Measurements from ENCODE around the gene SNX20.

Gene SNX20, protein sequence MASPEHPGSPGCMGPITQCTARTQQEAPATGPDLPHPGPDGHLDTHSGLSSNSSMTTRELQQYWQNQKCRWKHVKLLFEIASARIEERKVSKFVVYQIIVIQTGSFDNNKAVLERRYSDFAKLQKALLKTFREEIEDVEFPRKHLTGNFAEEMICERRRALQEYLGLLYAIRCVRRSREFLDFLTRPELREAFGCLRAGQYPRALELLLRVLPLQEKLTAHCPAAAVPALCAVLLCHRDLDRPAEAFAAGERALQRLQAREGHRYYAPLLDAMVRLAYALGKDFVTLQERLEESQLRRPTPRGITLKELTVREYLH

DNA sequence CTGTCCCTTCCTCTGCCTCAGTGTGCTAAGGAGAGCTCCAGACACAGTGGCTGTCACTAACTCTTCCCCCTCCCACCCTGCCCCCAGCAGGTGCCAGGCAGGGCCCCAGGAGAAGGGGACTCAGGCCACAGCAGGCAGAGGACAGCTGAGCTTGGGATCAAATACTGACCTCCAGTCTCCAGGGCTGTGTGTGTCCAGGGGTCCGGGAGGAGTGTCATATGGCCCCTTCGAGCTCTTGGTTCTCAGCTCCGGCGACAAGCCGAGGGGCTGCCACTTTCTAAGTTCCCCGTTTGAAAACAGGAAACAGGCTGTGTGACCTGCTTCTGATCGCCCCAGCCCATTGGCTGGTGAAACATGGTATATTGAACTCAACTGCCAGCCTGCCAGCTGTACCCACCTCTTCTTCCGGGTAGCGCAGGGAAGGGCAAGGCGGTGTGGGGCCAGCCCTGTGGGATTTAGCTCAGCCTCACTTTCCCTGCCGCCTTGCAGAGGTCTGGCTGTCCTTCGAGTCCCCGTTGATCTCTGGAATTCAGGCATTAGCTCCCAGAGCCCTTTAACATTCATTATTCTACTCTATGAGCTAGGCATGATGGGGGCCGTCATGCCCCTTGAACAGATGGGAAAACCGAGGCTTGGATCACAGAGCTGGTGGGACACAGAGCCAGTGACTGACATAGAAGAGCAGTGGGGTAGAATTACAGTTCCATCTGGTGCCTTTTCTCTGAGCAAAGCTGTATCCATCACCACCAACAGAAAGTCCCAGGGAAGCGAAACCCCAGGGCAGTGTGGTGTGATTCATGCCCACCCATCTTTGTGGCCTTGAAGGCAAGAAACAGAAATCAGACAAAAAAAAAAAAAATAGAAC, at the start of gene SNX20:
SNX20 (minus strand) TSS at position 292 of the 865 bp plus-strand sequence. CDS start 3,786 bp downstream, outside the sequence.
- Histone ChIP-seq H3K9ac (ENCODE audit: low read depth in 1 of 2, low read length in 2 of 2) (peak within 1 kb of the TSS; percentile 7 to 54), H3K27me3 (ENCODE audit: control insufficient read depth in 2 of 2, insufficient read depth in 2 of 2, low read length in 2 of 2) (no peaks in the 10 kb centered on the region), H3K4me1 (ENCODE audit: control insufficient read depth in 2 of 2, insufficient read depth in 2 of 2, low read length in 2 of 2) (peaks cover 7 to 16% of the 10 kb centered on the region in 2 donors), H3K27ac (ENCODE audit: low read depth in 2 of 2, low read length in 2 of 2) (peak within 1 kb of the TSS; percentile 16 to 72), H3K36me3 (ENCODE audit: control insufficient read depth in 2 of 2, insufficient read depth in 2 of 2, low read length in 2 of 2) (no peaks in the 10 kb centered on the region), H3K4me3 (ENCODE audit: low read length in 2 of 2) (peak within 1 kb of the TSS; percentile 17 to 68), H3K9me3 (ENCODE audit: control insufficient read depth in 2 of 2, low read length in 2 of 2) (no peaks in the 10 kb centered on the region)

DNA sequence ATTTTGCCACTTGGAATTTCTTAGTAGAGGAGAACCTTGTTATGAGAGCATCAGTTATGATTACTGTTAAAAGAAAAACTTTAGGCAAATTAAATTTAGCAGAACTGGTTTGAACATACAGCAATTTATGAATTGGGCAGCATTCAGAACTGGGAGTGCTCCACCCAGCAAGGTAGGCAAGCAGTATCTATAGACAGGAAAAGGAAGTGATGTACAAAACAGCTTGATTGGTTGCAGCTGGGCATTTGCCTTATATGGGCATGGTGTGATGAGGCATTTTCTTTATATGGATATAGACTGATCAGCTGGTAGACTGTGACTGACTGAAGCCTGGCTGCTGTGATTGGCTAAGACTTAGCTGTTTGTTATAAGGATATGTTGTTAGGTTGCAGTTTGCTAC, 43.2 kb upstream of the SNX20 start:
- Histone ChIP-seq H3K27me3 (ENCODE audit: control insufficient read depth in 2 of 2, insufficient read depth in 2 of 2, low read length in 2 of 2) (no peaks in the 10 kb centered on the region), H3K4me1 (ENCODE audit: control insufficient read depth in 2 of 2, insufficient read depth in 2 of 2, low read length in 2 of 2) (peaks cover 8 to 10% of the 10 kb centered on the region in 2 donors), H3K4me3 (ENCODE audit: low read length in 2 of 2) (no peak overlapping the region), H3K9me3 (ENCODE audit: control insufficient read depth in 2 of 2, low read length in 2 of 2) (no peaks in the 10 kb centered on the region), H3K27ac (ENCODE audit: low read depth in 2 of 2, low read length in 2 of 2) (no peak overlapping the region), H3K9ac (ENCODE audit: low read depth in 1 of 2, low read length in 2 of 2) (no peak overlapping the region), H3K36me3 (ENCODE audit: control insufficient read depth in 2 of 2, insufficient read depth in 2 of 2, low read length in 2 of 2) (peaks cover 0 to 13% of the 10 kb centered on the region in 2 donors)

DNA sequence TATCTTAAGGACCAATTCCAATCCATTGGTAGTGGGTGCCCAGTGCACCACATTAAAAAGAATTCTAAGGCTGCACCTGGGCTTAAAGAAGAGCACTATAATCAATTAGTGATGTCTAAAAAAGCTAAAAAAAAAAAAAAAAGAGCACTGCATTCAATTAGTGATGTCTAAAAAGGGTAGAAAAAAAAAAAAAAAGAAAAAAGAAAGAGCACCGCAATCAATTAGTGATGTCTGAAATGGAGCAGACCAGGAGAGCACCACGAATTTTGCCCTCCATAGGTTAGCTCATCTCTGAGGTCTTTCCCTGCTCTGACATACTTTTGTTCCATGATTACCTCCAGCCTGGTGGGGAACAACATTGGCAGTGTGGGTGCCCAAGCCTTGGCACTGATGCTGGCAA, 41.8 kb upstream of the SNX20 start:
- Histone ChIP-seq H3K27ac (ENCODE audit: low read depth in 2 of 2, low read length in 2 of 2) (no peak overlapping the region), H3K27me3 (ENCODE audit: control insufficient read depth in 2 of 2, insufficient read depth in 2 of 2, low read length in 2 of 2) (no peaks in the 10 kb centered on the region), H3K36me3 (ENCODE audit: control insufficient read depth in 2 of 2, insufficient read depth in 2 of 2, low read length in 2 of 2) (peaks cover 0 to 13% of the 10 kb centered on the region in 2 donors), H3K9ac (ENCODE audit: low read depth in 1 of 2, low read length in 2 of 2) (no peak overlapping the region), H3K4me3 (ENCODE audit: low read length in 2 of 2) (no peak overlapping the region), H3K4me1 (ENCODE audit: control insufficient read depth in 2 of 2, insufficient read depth in 2 of 2, low read length in 2 of 2) (peaks cover 10 to 12% of the 10 kb centered on the region in 2 donors), H3K9me3 (ENCODE audit: control insufficient read depth in 2 of 2, low read length in 2 of 2) (no peaks in the 10 kb centered on the region)

DNA sequence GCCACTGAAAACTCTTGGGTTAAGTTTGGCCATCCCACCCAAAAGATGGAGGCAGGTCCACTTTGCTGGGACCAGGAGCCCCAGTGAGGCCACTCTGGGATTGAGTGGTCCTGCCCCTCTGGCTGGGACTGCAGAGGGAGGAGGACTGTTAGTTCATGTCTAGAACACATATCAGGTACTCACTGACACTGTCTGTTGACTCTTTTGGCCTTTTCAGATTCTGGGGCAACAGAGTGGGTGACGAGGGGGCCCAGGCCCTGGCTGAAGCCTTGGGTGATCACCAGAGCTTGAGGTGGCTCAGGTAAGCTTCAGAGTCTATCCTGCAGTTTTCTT, 41.3 kb upstream of the SNX20 start:
- Histone ChIP-seq H3K9ac (ENCODE audit: low read depth in 1 of 2, low read length in 2 of 2) (no peak overlapping the region), H3K4me3 (ENCODE audit: low read length in 2 of 2) (no peak overlapping the region), H3K27me3 (ENCODE audit: control insufficient read depth in 2 of 2, insufficient read depth in 2 of 2, low read length in 2 of 2) (no peaks in the 10 kb centered on the region), H3K9me3 (ENCODE audit: control insufficient read depth in 2 of 2, low read length in 2 of 2) (no peaks in the 10 kb centered on the region), H3K4me1 (ENCODE audit: control insufficient read depth in 2 of 2, insufficient read depth in 2 of 2, low read length in 2 of 2) (peaks cover 10 to 12% of the 10 kb centered on the region in 2 donors), H3K36me3 (ENCODE audit: control insufficient read depth in 2 of 2, insufficient read depth in 2 of 2, low read length in 2 of 2) (peaks cover 0 to 13% of the 10 kb centered on the region in 2 donors), H3K27ac (ENCODE audit: low read depth in 2 of 2, low read length in 2 of 2) (no peak overlapping the region)

DNA sequence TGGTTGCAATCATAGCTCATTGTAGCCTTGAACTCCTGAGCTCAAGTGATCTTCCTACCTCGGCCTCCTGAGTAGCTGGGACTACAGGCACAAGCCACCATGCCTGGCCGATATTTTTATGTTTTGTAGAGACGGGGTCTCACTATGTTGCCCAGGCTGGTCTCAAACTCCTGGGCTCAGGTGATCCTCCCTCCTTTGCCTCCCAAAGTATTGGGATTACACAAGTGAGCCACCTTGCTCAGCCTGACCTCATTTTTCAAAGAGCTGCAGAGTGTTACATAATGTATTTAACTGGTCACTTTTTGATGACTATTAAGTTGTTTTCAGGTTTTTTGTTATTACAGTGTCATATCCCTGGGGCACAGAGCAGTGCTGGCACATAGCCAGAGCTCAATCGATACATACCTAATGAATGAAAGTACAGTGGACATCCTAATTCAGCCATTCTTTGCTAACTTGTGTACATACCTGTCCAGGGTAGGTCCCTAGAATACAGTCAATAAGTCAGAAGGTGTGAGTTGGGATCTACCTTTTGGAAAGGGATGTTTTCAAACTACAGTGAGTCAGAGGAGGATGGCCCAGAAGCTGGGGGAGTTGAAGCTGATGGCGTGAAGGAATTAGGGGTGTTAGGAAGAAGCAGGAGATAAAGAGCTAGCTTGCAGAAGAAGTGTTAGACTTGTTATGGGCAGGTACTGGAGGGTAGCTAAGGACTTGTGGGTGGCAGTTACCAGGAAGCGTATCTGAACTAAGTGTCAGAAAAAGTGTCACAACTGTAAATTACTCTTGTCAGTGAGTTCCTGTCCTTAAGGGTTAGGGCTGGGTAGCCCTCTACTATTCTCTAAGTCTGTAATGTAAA, 40.7 kb upstream of the SNX20 start:
- peaks cover 10 to 12% of the 10 kb centered on the region in 2 donors for H3K4me1 ChIP-seq (ENCODE audit: control insufficient read depth in 2 of 2, insufficient read depth in 2 of 2, low read length in 2 of 2)
- no peaks in the 10 kb centered on the region for H3K9me3 ChIP-seq (ENCODE audit: control insufficient read depth in 2 of 2, low read length in 2 of 2)
- H3K27me3 ChIP-seq (ENCODE audit: control insufficient read depth in 2 of 2, insufficient read depth in 2 of 2, low read length in 2 of 2) = no peaks in the 10 kb centered on the region
- H3K36me3 ChIP-seq (ENCODE audit: control insufficient read depth in 2 of 2, insufficient read depth in 2 of 2, low read length in 2 of 2) = peaks cover 0 to 13% of the 10 kb centered on the region in 2 donors
- no peak overlapping the region for H3K9ac ChIP-seq (ENCODE audit: low read depth in 1 of 2, low read length in 2 of 2)
- H3K27ac ChIP-seq (ENCODE audit: low read depth in 2 of 2, low read length in 2 of 2) = no peak overlapping the region
- H3K4me3 ChIP-seq (ENCODE audit: low read length in 2 of 2) = no peak overlapping the region

DNA sequence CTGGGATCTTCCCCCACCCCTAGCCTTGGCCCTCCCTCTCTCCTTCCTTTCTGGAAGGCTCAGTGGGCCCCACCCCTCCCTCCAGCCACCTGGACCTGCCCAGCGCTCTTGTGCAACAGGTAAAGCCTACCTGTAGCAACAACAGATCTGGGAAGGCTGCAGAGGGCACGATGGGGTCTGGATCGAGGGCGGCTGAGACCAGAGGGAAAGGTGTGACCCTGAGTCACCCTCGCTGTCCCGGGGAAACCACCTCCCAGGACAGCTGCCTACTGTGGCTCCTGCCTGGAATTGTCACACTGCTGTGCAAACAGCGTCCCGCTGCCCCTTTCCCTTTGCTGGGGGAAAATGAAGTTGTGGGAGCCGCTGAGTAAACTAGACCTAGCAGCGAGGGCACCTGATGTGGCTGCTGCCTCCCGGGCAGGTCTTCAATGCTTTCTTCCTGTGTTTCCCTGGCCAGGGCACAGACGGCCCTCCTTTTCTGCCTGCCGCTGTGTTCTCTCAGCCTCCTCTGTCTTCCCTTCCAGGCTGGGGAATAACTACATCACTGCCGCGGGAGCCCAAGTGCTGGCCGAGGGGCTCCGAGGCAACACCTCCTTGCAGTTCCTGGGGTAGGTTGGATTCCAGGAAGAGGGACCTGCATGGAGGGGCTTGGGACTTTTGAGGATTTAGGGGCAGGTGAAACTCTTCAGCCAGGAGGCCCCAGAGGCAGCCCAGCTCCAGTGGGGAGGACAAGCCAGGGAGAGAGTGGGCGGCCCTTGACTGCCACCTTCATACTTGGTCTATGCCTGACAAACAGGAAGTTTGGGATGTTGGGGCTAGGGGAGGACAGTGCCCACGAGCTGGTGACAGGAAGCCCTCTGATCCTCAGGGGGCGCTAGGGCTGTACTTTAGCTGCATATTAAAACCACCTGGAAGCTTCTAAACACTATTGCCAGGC, 38.6 kb upstream of the SNX20 start:
- Histone ChIP-seq H3K9ac (ENCODE audit: low read depth in 1 of 2, low read length in 2 of 2) (peak overlapping the region in 1 of 2 donors; percentile 39), H3K36me3 (ENCODE audit: control insufficient read depth in 2 of 2, insufficient read depth in 2 of 2, low read length in 2 of 2) (peaks cover 0 to 6% of the 10 kb centered on the region in 2 donors), H3K27ac (ENCODE audit: low read depth in 2 of 2, low read length in 2 of 2) (peak overlapping the region; percentile 23 to 40), H3K27me3 (ENCODE audit: control insufficient read depth in 2 of 2, insufficient read depth in 2 of 2, low read length in 2 of 2) (no peaks in the 10 kb centered on the region), H3K9me3 (ENCODE audit: control insufficient read depth in 2 of 2, low read length in 2 of 2) (no peaks in the 10 kb centered on the region), H3K4me1 (ENCODE audit: control insufficient read depth in 2 of 2, insufficient read depth in 2 of 2, low read length in 2 of 2) (peaks cover 10 to 12% of the 10 kb centered on the region in 2 donors), H3K4me3 (ENCODE audit: low read length in 2 of 2) (peak overlapping the region; percentile 52 to 59)

DNA sequence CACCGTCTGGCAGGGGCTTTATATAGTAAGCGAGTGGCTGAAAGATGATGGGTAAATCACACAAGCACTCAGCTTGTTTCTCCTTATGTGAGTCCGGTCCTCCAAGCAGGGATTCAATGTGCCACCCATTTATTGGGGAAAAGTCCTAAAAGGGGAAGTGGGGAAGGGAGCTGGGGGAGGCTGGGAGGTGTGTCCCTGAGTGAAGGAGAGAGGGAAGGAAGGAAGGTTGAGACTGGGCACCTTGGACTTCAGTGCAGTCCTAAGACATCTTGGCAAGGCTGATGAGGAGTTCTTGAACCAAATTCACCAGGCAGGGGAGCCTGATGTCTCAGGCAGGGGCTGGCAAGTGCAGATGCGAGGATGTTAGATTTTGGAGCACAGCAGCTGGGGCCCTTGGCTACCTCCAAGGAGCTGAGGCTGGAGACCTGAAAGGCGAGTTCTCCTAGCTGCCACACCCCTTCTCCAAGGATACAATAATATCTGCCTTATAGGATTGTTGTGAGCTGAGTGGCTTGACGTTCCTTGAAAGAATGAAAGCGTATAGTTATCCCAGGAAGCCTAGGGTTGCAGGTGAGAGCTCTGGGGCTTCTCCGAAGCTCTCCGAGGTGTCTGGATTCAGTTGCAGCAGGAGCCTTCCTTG, 37.8 kb upstream of the SNX20 start:
- H3K9ac ChIP-seq (ENCODE audit: low read depth in 1 of 2, low read length in 2 of 2) = peak overlapping the region in 1 of 2 donors; percentile 39
- H3K27me3 ChIP-seq (ENCODE audit: control insufficient read depth in 2 of 2, insufficient read depth in 2 of 2, low read length in 2 of 2) = no peaks in the 10 kb centered on the region
- H3K4me3 ChIP-seq (ENCODE audit: low read length in 2 of 2) = peak overlapping the region in 1 of 2 donors; percentile 52
- H3K4me1 ChIP-seq (ENCODE audit: control insufficient read depth in 2 of 2, insufficient read depth in 2 of 2, low read length in 2 of 2) = peaks cover 10 to 12% of the 10 kb centered on the region in 2 donors
- no peaks in the 10 kb centered on the region for H3K9me3 ChIP-seq (ENCODE audit: control insufficient read depth in 2 of 2, low read length in 2 of 2)
- H3K27ac ChIP-seq (ENCODE audit: low read depth in 2 of 2, low read length in 2 of 2) = peak overlapping the region; percentile 23 to 40
- H3K36me3 ChIP-seq (ENCODE audit: control insufficient read depth in 2 of 2, insufficient read depth in 2 of 2, low read length in 2 of 2) = peaks cover 0 to 3% of the 10 kb centered on the region in 2 donors

DNA sequence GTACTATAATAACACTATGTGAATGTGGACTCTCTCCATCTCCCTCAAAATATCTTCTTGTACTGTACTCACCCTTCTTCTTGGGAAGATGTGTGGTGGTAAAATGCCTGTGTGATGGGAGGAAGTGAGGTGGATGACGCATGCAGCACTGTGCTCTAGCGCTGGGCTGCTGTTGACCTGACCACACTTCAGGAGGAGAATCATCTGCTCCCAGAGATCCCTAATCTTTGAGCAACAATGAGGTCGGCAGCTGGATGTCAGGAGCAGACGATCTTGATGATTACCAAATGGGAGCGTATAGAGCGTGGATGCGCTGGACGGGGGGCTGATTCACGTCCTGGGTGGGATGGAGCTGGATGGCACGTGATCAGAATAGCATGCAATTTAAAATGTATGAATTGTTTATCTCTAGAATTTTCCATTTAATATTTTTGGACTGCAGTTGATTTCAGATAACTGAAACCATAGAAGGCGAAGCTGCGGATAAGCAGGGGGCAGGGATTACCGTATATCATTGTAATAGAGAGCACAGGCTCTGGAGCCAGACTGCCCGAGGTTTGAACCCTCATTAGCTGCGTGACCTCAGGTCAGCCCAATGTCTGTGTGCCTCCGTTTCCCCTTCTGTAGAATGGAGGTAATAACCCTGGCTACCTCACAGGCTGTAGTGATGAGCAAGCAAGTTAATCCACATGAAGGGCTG, 37.1 kb upstream of the SNX20 start:
- no peaks in the 10 kb centered on the region for H3K9me3 ChIP-seq (ENCODE audit: control insufficient read depth in 2 of 2, low read length in 2 of 2)
- H3K27me3 ChIP-seq (ENCODE audit: control insufficient read depth in 2 of 2, insufficient read depth in 2 of 2, low read length in 2 of 2) = no peaks in the 10 kb centered on the region
- H3K4me1 ChIP-seq (ENCODE audit: control insufficient read depth in 2 of 2, insufficient read depth in 2 of 2, low read length in 2 of 2) = peaks cover 10 to 12% of the 10 kb centered on the region in 2 donors
- no peak overlapping the region for H3K9ac ChIP-seq (ENCODE audit: low read depth in 1 of 2, low read length in 2 of 2)
- H3K4me3 ChIP-seq (ENCODE audit: low read length in 2 of 2) = no peak overlapping the region
- H3K36me3 ChIP-seq (ENCODE audit: control insufficient read depth in 2 of 2, insufficient read depth in 2 of 2, low read length in 2 of 2) = peaks cover 0 to 2% of the 10 kb centered on the region in 2 donors
- H3K27ac ChIP-seq (ENCODE audit: low read depth in 2 of 2, low read length in 2 of 2) = no peak overlapping the region

All from mucosa of rectum (tissue), 2 donors.